ENCODE results near the gene QRSL1. TPM values are rescaled to one million over a fixed set of nuclear protein-coding genes. Genes with fewer than 3 reads are reported as not detected.

QRSL1 gene
- total RNA-seq (18.0 TPM), polyA plus RNA-seq (ENCODE audit: insufficient read depth, low read depth, low replicate concordance) (12.5 TPM)
- long read RNA-seq, donor 1, full-length matches to known transcripts, result 4 of 4 reads
- long read RNA-seq, donor 1, partial matches to known transcripts, result 0 of 4 reads
- long read RNA-seq, donor 1, other reads (novel, unspliced or antisense), result 0 of 4 reads
- long read RNA-seq, donor 2, full-length matches to known transcripts, result 7 of 7 reads
- long read RNA-seq, donor 2, partial matches to known transcripts, result 0 of 7 reads
- long read RNA-seq, donor 2, other reads (novel, unspliced or antisense), result 0 of 7 reads
- long read RNA-seq, donor 3, full-length matches to known transcripts, result 8 of 8 reads
- long read RNA-seq, donor 3, partial matches to known transcripts, result 0 of 8 reads
- long read RNA-seq, donor 3, other reads (novel, unspliced or antisense), result 0 of 8 reads
- long read RNA-seq, donor 4, full-length matches to known transcripts, result 2 of 2 reads
- long read RNA-seq, donor 4, partial matches to known transcripts, result 0 of 2 reads
- long read RNA-seq, donor 4, other reads (novel, unspliced or antisense), result 0 of 2 reads
- long read RNA-seq, donor 5, full-length matches to known transcripts, result 2 of 2 reads
- long read RNA-seq, donor 5, partial matches to known transcripts, result 0 of 2 reads
- long read RNA-seq, donor 5, other reads (novel, unspliced or antisense), result 0 of 2 reads
- long read RNA-seq, donor 6, full-length matches to known transcripts, result 7 of 7 reads
- long read RNA-seq, donor 6, partial matches to known transcripts, result 0 of 7 reads
- long read RNA-seq, donor 6, other reads (novel, unspliced or antisense), result 0 of 7 reads
- long read RNA-seq, donor 7, full-length matches to known transcripts, result 6 of 10 reads
- long read RNA-seq, donor 7, partial matches to known transcripts, result 1 of 10 reads
- long read RNA-seq, donor 7, other reads (novel, unspliced or antisense), result 3 of 10 reads
- long read RNA-seq, donor 8, full-length matches to known transcripts, result 4 of 4 reads
- long read RNA-seq, donor 8, partial matches to known transcripts, result 0 of 4 reads
- long read RNA-seq, donor 8, other reads (novel, unspliced or antisense), result 0 of 4 reads
- long read RNA-seq, donor 9, full-length matches to known transcripts, result 1 of 1 reads
- long read RNA-seq, donor 9, partial matches to known transcripts, result 0 of 1 reads
- long read RNA-seq, donor 9, other reads (novel, unspliced or antisense), result 0 of 1 reads
- long read RNA-seq, donor 10, full-length matches to known transcripts, result 3 of 3 reads
- long read RNA-seq, donor 10, partial matches to known transcripts, result 0 of 3 reads
- long read RNA-seq, donor 10, other reads (novel, unspliced or antisense), result 0 of 3 reads

- intact Hi-C loops (cut with DNase I), result no loop called here
Observed at GRCh38 chr6:106629103-106629858, at the start of gene QRSL1, which contains the start of gene RTN4IP1. TSS of gene QRSL1 (plus strand) at chr6:106629578. CDS start at chr6:106629682, 104 bp downstream. TSS of gene RTN4IP1 (minus strand) at chr6:106629498. CDS start at chr6:106629021, 477 bp downstream.

GRCh38 chr6:106581468-106581867 is 47.9 kb upstream of the QRSL1 start:
- Histone ChIP-seq H3K27ac (ENCODE audit: low read depth in 2 of 2, low read length in 2 of 2) (no peak overlapping the region), H3K4me1 (ENCODE audit: control insufficient read depth in 2 of 3, insufficient read depth in 2 of 3, low read depth in 1 of 3, low read length in 3 of 3) (no peaks in the 10 kb centered on the region), H3K9me3 (ENCODE audit: control insufficient read depth in 2 of 3, insufficient read depth in 1 of 3, low read length in 3 of 3) (no peaks in the 10 kb centered on the region), H3K27me3 (ENCODE audit: control insufficient read depth, insufficient read depth, low read length) (no peaks in the 10 kb centered on the region), H3K4me3 (ENCODE audit: low read length in 3 of 3) (no peak overlapping the region), H3K9ac (ENCODE audit: low read length in 3 of 3) (no peak overlapping the region), H3K36me3 (ENCODE audit: control insufficient read depth in 2 of 3, insufficient read depth in 3 of 3, low read length in 3 of 3) (peaks cover 0 to 7% (median 0%) of the 10 kb centered on the region in 3 donors)
- intact Hi-C loops (cut with DNase I), result no loop called here
- DNase-seq, result no peak
- no peak for FAIRE-seq
- no peak for TF ChIP-seq CTCF (IDR thresholded peaks at IDR 0.05; ENCODE audit: borderline replicate concordance, extremely low read depth, insufficient read depth)

More at GRCh38 chr6:106629103-106629858, at the start of gene QRSL1, which contains the start of gene RTN4IP1:
- peaks cover 3 to 7% (median 3%) of the 10 kb centered on the region in 3 donors for H3K4me1 ChIP-seq (ENCODE audit: control insufficient read depth in 2 of 3, insufficient read depth in 2 of 3, low read depth in 1 of 3, low read length in 3 of 3)
- no peaks in the 10 kb centered on the region for H3K36me3 ChIP-seq (ENCODE audit: control insufficient read depth in 2 of 3, insufficient read depth in 3 of 3, low read length in 3 of 3)
- H3K27me3 ChIP-seq (ENCODE audit: control insufficient read depth, insufficient read depth, low read length), result no peaks in the 10 kb centered on the region
- H3K9me3 ChIP-seq (ENCODE audit: control insufficient read depth in 2 of 3, insufficient read depth in 1 of 3, low read length in 3 of 3), result no peaks in the 10 kb centered on the region
- peak within 1 kb of the TSS; percentile 82 to 97 (median 94) for H3K4me3 ChIP-seq (ENCODE audit: low read length in 3 of 3)
- H3K27ac ChIP-seq (ENCODE audit: low read depth in 2 of 2, low read length in 2 of 2), result peak within 1 kb of the TSS; percentile 72 to 79
- FAIRE-seq (no peak), DNase-seq (peak; percentile 90 to 98 (median 95))
- H3K9ac ChIP-seq (ENCODE audit: low read length in 3 of 3), result peak within 1 kb of the TSS; percentile 77 to 96 (median 84)
- no peak for TF ChIP-seq CTCF (IDR thresholded peaks at IDR 0.05; ENCODE audit: borderline replicate concordance, extremely low read depth, insufficient read depth)
